PC-9 (cell line): ENCODE results near the gene FGF19. TPM values are rescaled to one million over a fixed set of nuclear protein-coding genes. Genes with fewer than 3 reads are reported as not detected.

Experiments
- BruUV-seq: library from RNA; stranded (reverse); fragments of 400-500 nt; replicated peaks from 2 replicates; lab custom pipeline; 2021; lab: Mats Ljungman, UMichigan
- CTCF ChIA-PET: fragments of 300-600 bp; sonication (Branson Sonifier 250); formaldehyde crosslinking; loops from one replicate; lab custom pipeline; 2022; ENCODE audit warnings: antibody characterized with exemption; lab: Charles Lee
- POLR2A ChIA-PET: fragments of 300-600 bp; sonication (Branson Sonifier 250); formaldehyde crosslinking; loops from one replicate; lab custom pipeline; 2022; ENCODE audit warnings: antibody characterized with exemption; ENCODE audit not compliant: unreplicated experiment; lab: Charles Lee
- DNase-seq, 2 experiments: peaks; one replicate each; pipeline versions ENCODE4 v3.0.0 to v3.0.0-alpha.2; 2015 to 2022; ENCODE audit warnings: mixed read lengths in 1 of 2
- H2AFZ ChIP-seq: fragments of 200-600 bp; sonication (generic); 2 replicates; pipeline ENCODE4 v1.8.1; 2017; ENCODE audit warnings: antibody characterized with exemption
- H3F3A ChIP-seq: fragments of 200-600 bp; sonication (generic); 2 replicates; pipeline ENCODE4 v1.8.1; 2017; ENCODE audit warnings: antibody characterized with exemption, mild to moderate bottlenecking, low read depth; ENCODE audit not compliant: insufficient read depth
- H3K27ac ChIP-seq: fragments of 200-600 bp; sonication (generic); 2 replicates; pipeline ENCODE4 v1.6.1; 2016; ENCODE audit warnings: mixed run types
- H3K27me3 ChIP-seq: fragments of 200-600 bp; sonication (generic); 2 replicates; pipeline ENCODE4 v1.6.1; 2016; ENCODE audit warnings: low read depth, mixed run types; ENCODE audit not compliant: insufficient read depth
- H3K36me3 ChIP-seq: fragments of 200-600 bp; sonication (generic); 2 replicates; pipeline ENCODE4 v1.6.1; 2016; ENCODE audit warnings: low read depth, mixed run types
- H3K4me1 ChIP-seq: fragments of 200-600 bp; sonication (generic); replicated peaks from 2 replicates; pipeline ENCODE4 v1.6.1; 2016; ENCODE audit warnings: mixed run types; ENCODE audit not compliant: insufficient read depth
- H3K4me2 ChIP-seq: fragments of 200-600 bp; sonication (generic); 2 replicates; pipeline ENCODE4 v1.6.1; 2017; ENCODE audit warnings: mixed run types
- H3K4me3 ChIP-seq: fragments of 200-600 bp; sonication (generic); 2 replicates; pipeline ENCODE4 v1.6.1; 2016; ENCODE audit warnings: mixed run types
- H3K79me2 ChIP-seq: fragments of 200-600 bp; sonication (generic); 2 replicates; pipeline ENCODE4 v1.6.1; 2017; ENCODE audit warnings: low read depth, mixed run types
- H3K9me2 ChIP-seq: fragments of 200-600 bp; sonication (generic); 2 replicates; pipeline ENCODE4 v1.8.1; 2017; ENCODE audit warnings: mild to moderate bottlenecking; ENCODE audit not compliant: insufficient read depth
- H3K9me3 ChIP-seq: fragments of 200-600 bp; sonication (generic); 2 replicates; pipeline ENCODE4 v1.8.1; 2016; ENCODE audit warnings: low read depth; ENCODE audit not compliant: insufficient read depth
- H4K20me1 ChIP-seq: fragments of 200-600 bp; sonication (generic); 2 replicates; pipeline ENCODE4 v1.8.1; 2017; ENCODE audit not compliant: insufficient read depth
- CTCF ChIP-seq: fragments of 200-600 bp; sonication (generic); conservative IDR thresholded peaks from 2 replicates; pipeline ENCODE4 v1.6.1; 2017; ENCODE audit warnings: mixed run types, antibody characterized with exemption, mild to moderate bottlenecking, moderate library complexity
- EZH2 ChIP-seq: fragments of 200-600 bp; sonication (generic); IDR thresholded peaks from 2 replicates; pipeline ENCODE4 v1.8.0; 2017; ENCODE audit warnings: antibody characterized with exemption, low read depth
- intact Hi-C: fragments of 100-400 bp; cut with micrococcal nuclease; formaldehyde crosslinking; loops from one replicate; pipeline ENCODE4 v1.10.0; 2022; ENCODE audit not compliant: unreplicated experiment
- total RNA-seq: library from RNA; stranded (reverse); gene quantifications from 2 replicates; pipeline ENCODE4 v1.2.3, GENCODE V29; 2021

Gene FGF19
- total RNA-seq, 1 experiment from 2014 or later = 2.0 TPM

- Histone ChIP-seq H3K4me2 (peak overlapping the region; percentile 94), H3K36me3 (peaks cover 26% of the 10 kb centered on the region; the same call in 1 of the 2 replicates), H3K9me2 (no peaks in the 10 kb centered on the region), H3K4me3 (peak overlapping the region; percentile 96), H2AFZ (peak overlapping the region; percentile 85), H3K79me2 (peaks cover 49% of the 10 kb centered on the region), H3F3A (peaks cover 60% of the 10 kb centered on the region), H3K27me3 (no peaks in the 10 kb centered on the region), H3K27ac (peak overlapping the region; percentile 51), H4K20me1 (peaks cover 31% of the 10 kb centered on the region), H3K4me1 (peaks cover 30% of the 10 kb centered on the region), H3K9me3 (no peaks in the 10 kb centered on the region)
- peak; percentile 27; the same call in 1 of the 2 replicates for TF ChIP-seq CTCF
- TF ChIP-seq EZH2 = no peak
- ChIA-PET CTCF (interaction anchor here (0.8 kb wide), 1 partner anchor 13 kb away, joined by 3 read pairs; no protein-coding TSS in a partner anchor), POLR2A (interaction anchor here (0.6 to 1.0 kb wide), 7 partner anchors 8 to 559 kb away, joined by 3 to 6 read pairs (median 4); no protein-coding TSS in a partner anchor)
- intact Hi-C loops = loop anchor here (5.0 to 10.0 kb wide), 2 partner anchors 380 to 837 kb away; partner anchors contain the start of gene MYEOV
- BruUV-seq = no TSS peak
- peak in 1 of 2 experiments; percentile 69 for DNase-seq
Observed at GRCh38 chr11:69674267-69674885, 29.4 kb downstream of the FGF19 start.

GRCh38 chr11:69671734-69672465 lies 31.9 kb downstream of the FGF19 start:
- no peak overlapping the region for H2AFZ ChIP-seq
- POLR2A ChIA-PET = no interaction called here
- no peak for DNase-seq
- H3K4me1 ChIP-seq = peaks cover 24% of the 10 kb centered on the region
- no TSS peak for BruUV-seq
- peaks cover 48% of the 10 kb centered on the region for H3F3A ChIP-seq
- no peak overlapping the region for H3K4me2 ChIP-seq
- no peak overlapping the region for H3K27ac ChIP-seq
- no peaks in the 10 kb centered on the region for H3K9me2 ChIP-seq
- no peaks in the 10 kb centered on the region for H3K27me3 ChIP-seq
- no peaks in the 10 kb centered on the region for H3K9me3 ChIP-seq
- H3K4me3 ChIP-seq = no peak overlapping the region
- H4K20me1 ChIP-seq = peaks cover 31% of the 10 kb centered on the region
- CTCF ChIA-PET = interaction anchor here (0.7 kb wide), 1 partner anchor 383 kb away, joined by 3 read pairs; no protein-coding TSS in a partner anchor
- TF ChIP-seq CTCF = no peak
- no peak for TF ChIP-seq EZH2
- intact Hi-C loops = loop anchor here (5.0 to 10.0 kb wide), 2 partner anchors 377 to 835 kb away; partner anchors contain the start of gene MYEOV
- H3K79me2 ChIP-seq = peaks cover 54% of the 10 kb centered on the region
- peaks cover 34% of the 10 kb centered on the region; the same call in 1 of the 2 replicates for H3K36me3 ChIP-seq

- DNase-seq = peak; percentile 65 to 83
- H3K4me1 ChIP-seq = peaks cover 14% of the 10 kb centered on the region
- H3K36me3 ChIP-seq = peaks cover 34% of the 10 kb centered on the region; the same call in 1 of the 2 replicates
- H3K4me3 ChIP-seq = no peak overlapping the region
- TF ChIP-seq EZH2 (no peak), CTCF (peak; percentile 97)
- no peak overlapping the region for H3K27ac ChIP-seq
- H4K20me1 ChIP-seq = peaks cover 31% of the 10 kb centered on the region
- peaks cover 45% of the 10 kb centered on the region for H3K79me2 ChIP-seq
- no peaks in the 10 kb centered on the region for H3K9me2 ChIP-seq
- peaks cover 52% of the 10 kb centered on the region for H3F3A ChIP-seq
- intact Hi-C loops = loop anchor here (1.0 to 10.0 kb wide), 3 partner anchors 376 to 833 kb away; partner anchors contain the start of gene MYEOV
- no TSS peak for BruUV-seq
- ChIA-PET CTCF (interaction anchor here (0.6 to 1.4 kb wide), 5 partner anchors 9 to 569 kb away, joined by 3 to 4 read pairs (median 3); no protein-coding TSS in a partner anchor), POLR2A (interaction anchor here (0.5 to 0.7 kb wide), 2 partner anchors 372 to 569 kb away, joined by 3 to 4 read pairs; no protein-coding TSS in a partner anchor)
- no peak overlapping the region for H2AFZ ChIP-seq
- H3K9me3 ChIP-seq = no peaks in the 10 kb centered on the region
- H3K27me3 ChIP-seq = no peaks in the 10 kb centered on the region
- no peak overlapping the region for H3K4me2 ChIP-seq
Observed at GRCh38 chr11:69670158-69670845, 33.5 kb downstream of the FGF19 start.
